ENCODE data around the gene TUBGCP5. TPM values are rescaled to one million over a fixed set of nuclear protein-coding genes. Genes with fewer than 3 reads are reported as not detected.

The TUBGCP5 gene
- total RNA-seq, 1 experiment from 2014 or later = 23.3 TPM

DNA sequence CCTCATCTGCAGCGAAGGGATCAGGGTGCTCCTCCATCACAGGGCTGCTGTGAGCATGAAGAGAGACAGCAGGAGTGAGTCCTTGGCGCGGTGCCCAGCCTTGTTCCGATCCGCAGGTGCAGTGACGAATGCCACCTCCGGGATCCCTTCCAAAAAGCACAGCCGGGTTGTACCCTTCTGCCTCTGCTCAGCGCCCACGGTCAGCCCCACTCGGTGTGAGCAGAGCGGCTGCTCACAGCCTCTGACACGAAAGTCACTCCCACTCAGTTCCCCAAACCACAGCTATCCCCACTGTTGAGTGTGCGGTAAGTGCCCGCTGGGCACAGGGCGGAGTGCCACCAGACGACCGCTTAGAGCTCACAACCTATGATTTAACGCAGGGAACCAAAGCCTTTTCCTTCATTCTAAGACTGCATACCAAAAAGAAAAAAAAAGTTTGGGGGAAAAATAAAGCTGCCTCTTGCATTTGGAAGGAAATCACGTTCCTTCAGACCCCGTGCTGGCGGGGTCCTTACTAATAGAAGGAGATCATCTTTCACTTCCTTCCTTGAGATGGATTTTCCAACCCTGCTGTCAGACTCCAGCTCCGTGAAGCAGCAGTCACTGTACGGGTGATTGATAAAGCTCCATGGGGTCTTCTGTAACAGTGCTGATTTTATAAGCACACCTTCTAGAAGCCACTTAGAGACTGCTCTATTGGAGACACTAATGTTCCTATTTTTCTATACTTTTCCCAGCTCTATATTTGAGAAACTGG is 34.7 kb upstream of the TUBGCP5 start:
- ChIA-PET CTCF (no interaction called here), POLR2A (no interaction called here)
- no TSS peak for BruUV-seq (replicated peaks)
- intact Hi-C loops (cut with micrococcal nuclease; ENCODE audit: unreplicated experiment) (no loop called here), in situ Hi-C loops (cut with HindIII; ENCODE audit: low pct_unique_long_range_greater_than_20kb, low sequenced_read_pairs) (no loop called here)
- H3K9me3 ChIP-seq (ENCODE audit: control insufficient read depth, insufficient read depth, low read depth, low read length) = no peaks in the 10 kb centered on the region
- DNase-seq (ENCODE audit: low read depth, low spot score) (no peak), ATAC-seq (peak; percentile 52; the same call in 1 of the 2 replicates)
- peaks cover 8% of the 10 kb centered on the region; the same call in 1 of the 2 replicates for H3K4me1 ChIP-seq (ENCODE audit: control insufficient read depth, insufficient read depth, low read length)
- H3K27me3 ChIP-seq (ENCODE audit: control insufficient read depth, insufficient read depth, low read length) = peaks cover 8% of the 10 kb centered on the region
- TF ChIP-seq TCF7L2 (IDR thresholded peaks at IDR 0.05; ENCODE audit: low read depth, low read length) (no peak), REST (IDR thresholded peaks at IDR 0.05; ENCODE audit: insufficient read depth in 1 of 2, low read depth in 2 of 2, low read length in 1 of 2) (no peak), SIN3A (IDR thresholded peaks at IDR 0.05; ENCODE audit: borderline replicate concordance, insufficient read depth, low read depth, low read length) (no peak), POLR2AphosphoS5 (IDR thresholded peaks at IDR 0.05; ENCODE audit: low read depth, low read length) (no peak)
- TF ChIP-seq, protein P1, sequence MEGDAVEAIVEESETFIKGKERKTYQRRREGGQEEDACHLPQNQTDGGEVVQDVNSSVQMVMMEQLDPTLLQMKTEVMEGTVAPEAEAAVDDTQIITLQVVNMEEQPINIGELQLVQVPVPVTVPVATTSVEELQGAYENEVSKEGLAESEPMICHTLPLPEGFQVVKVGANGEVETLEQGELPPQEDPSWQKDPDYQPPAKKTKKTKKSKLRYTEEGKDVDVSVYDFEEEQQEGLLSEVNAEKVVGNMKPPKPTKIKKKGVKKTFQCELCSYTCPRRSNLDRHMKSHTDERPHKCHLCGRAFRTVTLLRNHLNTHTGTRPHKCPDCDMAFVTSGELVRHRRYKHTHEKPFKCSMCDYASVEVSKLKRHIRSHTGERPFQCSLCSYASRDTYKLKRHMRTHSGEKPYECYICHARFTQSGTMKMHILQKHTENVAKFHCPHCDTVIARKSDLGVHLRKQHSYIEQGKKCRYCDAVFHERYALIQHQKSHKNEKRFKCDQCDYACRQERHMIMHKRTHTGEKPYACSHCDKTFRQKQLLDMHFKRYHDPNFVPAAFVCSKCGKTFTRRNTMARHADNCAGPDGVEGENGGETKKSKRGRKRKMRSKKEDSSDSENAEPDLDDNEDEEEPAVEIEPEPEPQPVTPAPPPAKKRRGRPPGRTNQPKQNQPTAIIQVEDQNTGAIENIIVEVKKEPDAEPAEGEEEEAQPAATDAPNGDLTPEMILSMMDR (IDR thresholded peaks at IDR 0.05) = no peak
- no peak overlapping the region for H3K27ac ChIP-seq (ENCODE audit: low read length)
- H3K36me3 ChIP-seq (ENCODE audit: control insufficient read depth, insufficient read depth, low read length) = no peaks in the 10 kb centered on the region
- no peak overlapping the region; a peak in 1 of 4 replicates for H3K4me3 ChIP-seq (ENCODE audit: low read depth in 2 of 2, low read length in 2 of 2)

DNA sequence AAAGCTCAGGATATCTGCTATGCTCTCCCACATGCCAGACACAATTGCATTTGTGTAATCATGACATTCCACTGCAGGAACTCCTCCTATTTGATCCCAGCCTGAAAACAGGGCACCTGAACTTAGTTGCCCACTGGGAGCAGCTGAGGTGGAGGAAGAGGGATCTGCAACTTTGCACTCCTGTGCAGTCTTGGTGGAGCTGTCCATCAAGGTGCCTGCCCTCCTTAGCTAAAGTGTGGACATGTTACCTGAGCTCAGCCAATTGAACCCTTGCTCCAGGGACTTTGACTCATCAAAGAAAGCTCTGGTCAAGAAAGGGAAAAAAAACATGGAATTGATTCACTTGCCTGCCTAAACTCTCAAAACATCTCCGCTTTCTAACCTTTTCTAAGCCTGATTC is 33.3 kb upstream of the TUBGCP5 start:
- H3K4me3 ChIP-seq (ENCODE audit: low read depth in 2 of 2, low read length in 2 of 2) = no peak overlapping the region
- intact Hi-C loops (cut with micrococcal nuclease; ENCODE audit: unreplicated experiment) = no loop called here
- in situ Hi-C loops (cut with HindIII; ENCODE audit: low pct_unique_long_range_greater_than_20kb, low sequenced_read_pairs) = no loop called here
- no peak overlapping the region for H3K27ac ChIP-seq (ENCODE audit: low read length)
- H3K9me3 ChIP-seq (ENCODE audit: control insufficient read depth, insufficient read depth, low read depth, low read length) = no peaks in the 10 kb centered on the region
- ATAC-seq = no peak
- TF ChIP-seq SIN3A (IDR thresholded peaks at IDR 0.05; ENCODE audit: borderline replicate concordance, insufficient read depth, low read depth, low read length) (no peak), REST (IDR thresholded peaks at IDR 0.05; ENCODE audit: insufficient read depth in 1 of 2, low read depth in 2 of 2, low read length in 1 of 2) (no peak), POLR2AphosphoS5 (IDR thresholded peaks at IDR 0.05; ENCODE audit: low read depth, low read length) (no peak), TCF7L2 (IDR thresholded peaks at IDR 0.05; ENCODE audit: low read depth, low read length) (no peak)
- TF ChIP-seq, protein P1 (IDR thresholded peaks at IDR 0.05) = no peak
- CTCF ChIA-PET = no interaction called here
- no peaks in the 10 kb centered on the region for H3K36me3 ChIP-seq (ENCODE audit: control insufficient read depth, insufficient read depth, low read length)
- peaks cover 8% of the 10 kb centered on the region; the same call in 1 of the 2 replicates for H3K4me1 ChIP-seq (ENCODE audit: control insufficient read depth, insufficient read depth, low read length)
- H3K27me3 ChIP-seq (ENCODE audit: control insufficient read depth, insufficient read depth, low read length) = peaks cover 8% of the 10 kb centered on the region
- POLR2A ChIA-PET = no interaction called here
- no TSS peak for BruUV-seq (replicated peaks)
- no peak for DNase-seq (ENCODE audit: low read depth, low spot score)

Measured in Panc1 (cell line).